ENCODE data around the gene EDARADD. TPM values are rescaled to one million over a fixed set of nuclear protein-coding genes. Genes with fewer than 3 reads are reported as not detected.

Gene EDARADD
- total RNA-seq, 1 donor from 2014 or later = 2.6 TPM

- DNase-seq (ENCODE audit: low read depth) (no peak), FAIRE-seq (no peak)
- TF ChIP-seq CTCF (IDR thresholded peaks at IDR 0.05; ENCODE audit: insufficient read depth, low read length, severe bottlenecking) = no peak
Measured at GRCh38 chr1:236401698-236402097, 7.6 kb downstream of the EDARADD start.

GRCh38 chr1:236403905-236404696, 10.0 kb downstream of the EDARADD start:
- no peaks in the 10 kb centered on the region for H3K27me3 ChIP-seq (ENCODE audit: control insufficient read depth, insufficient read depth, low read length)
- H3K36me3 ChIP-seq (ENCODE audit: control insufficient read depth, insufficient read depth, low read length) = no peaks in the 10 kb centered on the region
- no peak for TF ChIP-seq CTCF (IDR thresholded peaks at IDR 0.05; ENCODE audit: insufficient read depth, low read length, severe bottlenecking)
- FAIRE-seq (no peak), DNase-seq (ENCODE audit: low read depth) (no peak)
- H3K4me3 ChIP-seq (ENCODE audit: low read depth, low read length) = no peak overlapping the region

More at GRCh38 chr1:236401698-236402097, 7.6 kb downstream of the EDARADD start:
- H3K27me3 ChIP-seq (ENCODE audit: control insufficient read depth, insufficient read depth, low read length) = no peaks in the 10 kb centered on the region
- H3K36me3 ChIP-seq (ENCODE audit: control insufficient read depth, insufficient read depth, low read length) = no peaks in the 10 kb centered on the region
- no peak overlapping the region for H3K4me3 ChIP-seq (ENCODE audit: low read depth, low read length)

DNA sequence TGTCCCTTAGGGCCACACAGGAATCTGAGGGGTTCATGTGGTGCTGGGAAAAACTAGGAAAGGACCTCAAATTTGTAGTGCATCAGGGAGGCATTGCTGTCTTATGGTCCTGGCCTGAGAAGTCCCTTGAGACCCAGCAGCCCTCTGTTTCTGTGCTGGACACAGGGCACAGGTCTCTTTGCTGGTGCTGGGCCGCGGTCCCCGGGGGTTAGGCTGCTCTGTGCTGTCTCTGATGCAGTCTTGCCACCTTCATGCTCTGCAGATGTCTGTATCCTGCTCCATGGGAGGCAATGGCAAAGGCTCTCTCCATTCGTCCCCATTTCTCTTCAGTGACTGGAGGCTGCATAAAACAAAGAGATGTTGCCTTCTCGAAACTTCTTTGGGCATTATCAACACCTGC, 13.0 kb downstream of the EDARADD start:
- no peaks in the 10 kb centered on the region for H3K36me3 ChIP-seq (ENCODE audit: control insufficient read depth, insufficient read depth, low read length)
- FAIRE-seq (no peak), DNase-seq (ENCODE audit: low read depth) (no peak)
- no peaks in the 10 kb centered on the region for H3K27me3 ChIP-seq (ENCODE audit: control insufficient read depth, insufficient read depth, low read length)
- H3K4me3 ChIP-seq (ENCODE audit: low read depth, low read length) = no peak overlapping the region
- TF ChIP-seq CTCF (IDR thresholded peaks at IDR 0.05; ENCODE audit: insufficient read depth, low read length, severe bottlenecking) = no peak

- no peak for TF ChIP-seq CTCF (IDR thresholded peaks at IDR 0.05; ENCODE audit: insufficient read depth, low read length, severe bottlenecking)
- H3K27me3 ChIP-seq (ENCODE audit: control insufficient read depth, insufficient read depth, low read length) = no peaks in the 10 kb centered on the region
- peaks cover 4% of the 10 kb centered on the region for H3K36me3 ChIP-seq (ENCODE audit: control insufficient read depth, insufficient read depth, low read length)
- FAIRE-seq (no peak), DNase-seq (ENCODE audit: low read depth) (no peak)
- H3K4me3 ChIP-seq (ENCODE audit: low read depth, low read length) = no peak overlapping the region
Measured at GRCh38 chr1:236413688-236414087, 19.6 kb downstream of the EDARADD start.

DNA sequence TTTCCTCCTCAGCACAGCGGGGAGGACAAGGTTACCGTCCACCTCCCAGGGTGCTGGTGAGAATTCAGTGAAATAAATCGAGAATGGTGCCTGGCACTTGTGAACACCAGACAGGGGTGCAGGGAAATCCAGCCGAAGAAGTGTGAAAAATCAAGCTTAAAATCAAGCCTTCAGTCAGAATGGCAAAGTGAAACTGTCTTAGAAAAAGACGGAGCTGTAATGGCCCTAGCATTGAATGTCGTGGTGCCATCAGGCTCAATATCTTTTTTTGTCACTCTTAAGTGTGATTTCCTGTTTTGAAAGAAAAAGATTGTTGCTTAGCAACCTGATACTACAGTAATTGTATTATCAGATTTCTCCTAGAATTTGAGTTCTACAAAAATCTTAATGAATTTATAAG, 22.1 kb downstream of the EDARADD start:
- FAIRE-seq = no peak

More for the DNA sequence above, 22.1 kb downstream of the EDARADD start:
- TF ChIP-seq CTCF (IDR thresholded peaks at IDR 0.05; ENCODE audit: insufficient read depth, low read length, severe bottlenecking) = no peak
- Histone ChIP-seq H3K4me3 (ENCODE audit: low read depth, low read length) (no peak overlapping the region), H3K27me3 (ENCODE audit: control insufficient read depth, insufficient read depth, low read length) (no peaks in the 10 kb centered on the region), H3K36me3 (ENCODE audit: control insufficient read depth, insufficient read depth, low read length) (peaks cover 4% of the 10 kb centered on the region)
- DNase-seq (ENCODE audit: low read depth) = no peak
